HepG2 (cell line): Measurements from ENCODE around the gene H1-8. TPM values are rescaled to one million over a fixed set of nuclear protein-coding genes. Genes with fewer than 3 reads are reported as not detected.

Experiments
- CERS6 ChIP-seq: sonication (generic); formaldehyde crosslinking; IDR thresholded peaks from 2 replicates; pipeline ENCODE4 v1.5.0; 2020; ENCODE audit warnings: missing genetic modification reagents
- HDAC1 ChIP-seq: sonication (generic); formaldehyde crosslinking; IDR thresholded peaks from 2 replicates; pipeline ENCODE4 v1.5.1; 2020; ENCODE audit warnings: mild to moderate bottlenecking, missing genetic modification reagents
- HNF1B ChIP-seq: sonication (generic); formaldehyde crosslinking; IDR thresholded peaks from 2 replicates; pipeline ENCODE4 v1.5.1; 2020; ENCODE audit warnings: mild to moderate bottlenecking, moderate library complexity, missing genetic modification reagents
- HNRNPK ChIP-seq: fragments of 200-400 bp; formaldehyde crosslinking; IDR thresholded peaks from 2 replicates; pipeline ENCODE4 v1.6.1; 2018; ENCODE audit warnings: low read length, low read depth, moderate library complexity, mild to moderate bottlenecking; ENCODE audit not compliant: poor library complexity, severe bottlenecking
- JDP2 ChIP-seq: sonication (generic); formaldehyde crosslinking; IDR thresholded peaks from 2 replicates; pipeline ENCODE4 v1.8.1; 2022; ENCODE audit warnings: missing genetic modification reagents, borderline replicate concordance
- MBD4 ChIP-seq: IDR thresholded peaks from 2 replicates; pipeline ENCODE4 v1.6.1; 2012; ENCODE audit warnings: low read length, inconsistent platforms, borderline replicate concordance
- NFIC ChIP-seq: IDR thresholded peaks from 2 replicates; pipeline ENCODE4 v1.6.1; 2012; ENCODE audit warnings: mild to moderate bottlenecking, low read length, inconsistent platforms
- SETDB1 ChIP-seq: sonication (generic); formaldehyde crosslinking; IDR thresholded peaks from 2 replicates; pipeline ENCODE4 v1.5.1; 2020; ENCODE audit warnings: missing genetic modification reagents, mild to moderate bottlenecking, borderline replicate concordance
- SP2 ChIP-seq: sonication (generic); formaldehyde crosslinking; IDR thresholded peaks from 2 replicates; pipeline ENCODE4 v1.5.1; 2020; ENCODE audit warnings: mild to moderate bottlenecking, missing genetic modification reagents
- ZNF546 ChIP-seq: sonication (generic); formaldehyde crosslinking; conservative IDR thresholded peaks from 2 replicates; pipeline ENCODE4 v1.8.1; 2023; ENCODE audit warnings: mild to moderate bottlenecking, missing genetic modification reagents
- polyA plus RNA-seq, 8 experiments: library from polyadenylated mRNA; depleted of rRNA in 3 of 8; stranded (reverse) in 7 of 8; unstranded in 1 of 8; fragments of >200 nt; fragmentation: Illumina TruSeq in 4 of 8; extraction: Trizol in 4 of 8; gene quantifications; 2 replicates each; pipeline versions ENCODE4 v1.2.1 to v1.2.3, GENCODE V29; 2011 to 2016; ENCODE audit warnings: low read depth in 4 of 8, missing spikeins in 1 of 8, mixed read lengths in 1 of 8; ENCODE audit not compliant: insufficient read depth in 1 of 8
- total RNA-seq, 5 experiments: library from RNA; depleted of rRNA; stranded (reverse); fragments of >200 nt; fragmentation: Illumina TruSeq; extraction: Trizol; gene quantifications; 2 replicates each; pipeline ENCODE4 v1.2.3, GENCODE V29; 2016; ENCODE audit warnings: low read depth in 1 of 5

Gene H1-8
- total and polyA plus RNA-seq, 2 of the 13 experiments (the other 11 are each of a cell fraction or from before 2014, with no cell fraction given): 0.08 TPM; not detected in 1

GRCh38 chr3:129594907-129595390, 52.0 kb downstream of the H1-8 start (continued):
- TF ChIP-seq HNF1B (CRISPR knock-in tag) (peak; percentile 7; the same call in 1 of the 2 replicates), ZNF546 (CRISPR knock-in tag) (0 out of 2 replicates have a peak, but pooled peaks have one; percentile 58), SP2 (CRISPR knock-in tag) (no peak), CERS6 (CRISPR knock-in tag) (no peak), HNRNPK (no peak), SETDB1 (CRISPR knock-in tag) (no peak), HDAC1 (CRISPR knock-in tag) (peak; percentile 88), NFIC (no peak), JDP2 (CRISPR knock-in tag) (no peak), MBD4 (no peak)
